Measurements from ENCODE around the gene MLXIP.

DNA sequence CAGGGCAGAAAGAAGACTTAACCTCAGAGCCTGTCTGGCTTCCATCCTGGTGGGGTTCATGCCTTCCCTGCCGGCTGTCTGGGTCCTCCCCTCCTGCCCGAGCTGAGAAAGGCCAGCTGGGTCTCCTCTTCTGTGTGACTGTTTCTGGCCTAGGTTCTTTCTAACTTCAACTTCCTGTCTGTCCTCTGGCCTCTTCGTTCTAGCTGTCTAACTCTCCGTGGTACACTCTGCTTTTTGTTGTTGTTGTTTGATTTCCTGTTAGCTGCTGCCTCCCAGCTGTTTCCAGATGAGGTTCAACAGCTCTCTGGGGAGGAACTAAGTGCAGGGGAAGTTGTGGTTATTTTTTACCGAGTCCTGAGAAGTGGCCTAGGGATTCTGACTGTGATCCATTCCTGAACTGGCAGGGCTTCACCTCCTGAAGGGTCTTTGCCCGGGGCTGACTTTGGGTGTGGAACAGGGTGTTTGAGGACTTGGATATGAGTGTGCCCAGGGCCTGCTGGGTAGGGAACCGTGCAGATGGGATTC is 3.2 kb downstream of the MLXIP start:
- TF ChIP-seq, protein P1, sequence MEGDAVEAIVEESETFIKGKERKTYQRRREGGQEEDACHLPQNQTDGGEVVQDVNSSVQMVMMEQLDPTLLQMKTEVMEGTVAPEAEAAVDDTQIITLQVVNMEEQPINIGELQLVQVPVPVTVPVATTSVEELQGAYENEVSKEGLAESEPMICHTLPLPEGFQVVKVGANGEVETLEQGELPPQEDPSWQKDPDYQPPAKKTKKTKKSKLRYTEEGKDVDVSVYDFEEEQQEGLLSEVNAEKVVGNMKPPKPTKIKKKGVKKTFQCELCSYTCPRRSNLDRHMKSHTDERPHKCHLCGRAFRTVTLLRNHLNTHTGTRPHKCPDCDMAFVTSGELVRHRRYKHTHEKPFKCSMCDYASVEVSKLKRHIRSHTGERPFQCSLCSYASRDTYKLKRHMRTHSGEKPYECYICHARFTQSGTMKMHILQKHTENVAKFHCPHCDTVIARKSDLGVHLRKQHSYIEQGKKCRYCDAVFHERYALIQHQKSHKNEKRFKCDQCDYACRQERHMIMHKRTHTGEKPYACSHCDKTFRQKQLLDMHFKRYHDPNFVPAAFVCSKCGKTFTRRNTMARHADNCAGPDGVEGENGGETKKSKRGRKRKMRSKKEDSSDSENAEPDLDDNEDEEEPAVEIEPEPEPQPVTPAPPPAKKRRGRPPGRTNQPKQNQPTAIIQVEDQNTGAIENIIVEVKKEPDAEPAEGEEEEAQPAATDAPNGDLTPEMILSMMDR (conservative IDR thresholded peaks at IDR 0.05; ENCODE audit: low read length): no peak
- TF ChIP-seq EZH2phosphoT487 (IDR thresholded peaks at IDR 0.05; ENCODE audit: borderline replicate concordance, low read depth, low read length): no peak

All from OCI-LY7 (cell line).